Fibroblast of mammary gland (primary cell): Measurements from ENCODE around the gene GLB1L2.

ENCODE experiments used
- DNase-seq: peaks from one replicate; pipeline ENCODE4 v3.0.0-alpha.2; 2010; ENCODE audit warnings: low read depth
- H3K4me3 ChIP-seq: 2 replicates; pipeline ENCODE4 v1.5.1; 2011; ENCODE audit warnings: low read depth, mild to moderate bottlenecking, low read length, moderate library complexity; ENCODE audit not compliant: control insufficient read depth
- TF ChIP-seq, protein P1 (sequence below): conservative IDR thresholded peaks from 2 replicates; pipeline ENCODE4 v1.5.1; 2011; ENCODE audit warnings: low read depth, low read length, inconsistent platforms; ENCODE audit not compliant: control insufficient read depth, insufficient read depth

GLB1L2 gene

DNA sequence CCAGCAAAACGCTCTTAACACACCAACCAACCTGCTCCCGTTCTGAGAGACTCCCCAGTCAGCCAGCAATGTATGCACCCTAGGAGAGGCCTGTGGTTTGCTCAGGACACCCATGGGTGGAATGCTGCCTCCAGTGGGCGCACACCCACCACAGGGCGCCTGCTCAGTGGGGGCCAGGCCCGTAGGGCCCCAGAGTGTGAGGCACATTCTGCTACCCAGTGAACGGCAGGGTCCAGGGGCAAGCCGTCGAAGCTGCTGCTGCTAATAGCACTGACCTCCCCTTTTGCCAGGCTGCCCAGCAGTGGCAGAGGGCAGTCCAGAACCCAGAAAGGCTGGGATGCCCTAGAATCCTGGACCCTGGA, 67.5 kb downstream of the GLB1L2 start:
- DNase-seq = no peak
- TF ChIP-seq, protein P1, sequence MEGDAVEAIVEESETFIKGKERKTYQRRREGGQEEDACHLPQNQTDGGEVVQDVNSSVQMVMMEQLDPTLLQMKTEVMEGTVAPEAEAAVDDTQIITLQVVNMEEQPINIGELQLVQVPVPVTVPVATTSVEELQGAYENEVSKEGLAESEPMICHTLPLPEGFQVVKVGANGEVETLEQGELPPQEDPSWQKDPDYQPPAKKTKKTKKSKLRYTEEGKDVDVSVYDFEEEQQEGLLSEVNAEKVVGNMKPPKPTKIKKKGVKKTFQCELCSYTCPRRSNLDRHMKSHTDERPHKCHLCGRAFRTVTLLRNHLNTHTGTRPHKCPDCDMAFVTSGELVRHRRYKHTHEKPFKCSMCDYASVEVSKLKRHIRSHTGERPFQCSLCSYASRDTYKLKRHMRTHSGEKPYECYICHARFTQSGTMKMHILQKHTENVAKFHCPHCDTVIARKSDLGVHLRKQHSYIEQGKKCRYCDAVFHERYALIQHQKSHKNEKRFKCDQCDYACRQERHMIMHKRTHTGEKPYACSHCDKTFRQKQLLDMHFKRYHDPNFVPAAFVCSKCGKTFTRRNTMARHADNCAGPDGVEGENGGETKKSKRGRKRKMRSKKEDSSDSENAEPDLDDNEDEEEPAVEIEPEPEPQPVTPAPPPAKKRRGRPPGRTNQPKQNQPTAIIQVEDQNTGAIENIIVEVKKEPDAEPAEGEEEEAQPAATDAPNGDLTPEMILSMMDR = no peak
- no peak overlapping the region for H3K4me3 ChIP-seq

DNA sequence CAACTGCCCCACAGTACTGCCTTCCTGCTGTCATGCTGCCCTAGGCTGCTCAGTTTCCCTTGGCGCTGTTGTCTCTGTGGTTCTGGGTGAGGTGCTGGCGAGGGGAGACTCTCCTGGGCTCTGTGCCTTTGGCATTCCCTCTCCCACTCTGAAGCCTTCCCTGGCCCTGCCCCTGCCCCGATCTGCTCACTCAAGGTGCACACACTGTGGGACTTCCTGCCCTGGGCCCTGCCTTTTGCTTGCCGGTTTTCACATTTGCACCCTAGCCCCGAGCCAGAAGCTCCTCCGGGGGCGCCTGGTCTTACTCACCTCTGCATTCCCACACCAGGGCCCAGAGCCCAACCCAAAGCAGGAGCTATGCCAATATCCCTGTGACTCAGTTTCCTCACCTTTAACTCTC, 68.2 kb downstream of the GLB1L2 start:
- DNase-seq = no peak
- TF ChIP-seq, protein P1 = no peak
- no peak overlapping the region for H3K4me3 ChIP-seq

DNA sequence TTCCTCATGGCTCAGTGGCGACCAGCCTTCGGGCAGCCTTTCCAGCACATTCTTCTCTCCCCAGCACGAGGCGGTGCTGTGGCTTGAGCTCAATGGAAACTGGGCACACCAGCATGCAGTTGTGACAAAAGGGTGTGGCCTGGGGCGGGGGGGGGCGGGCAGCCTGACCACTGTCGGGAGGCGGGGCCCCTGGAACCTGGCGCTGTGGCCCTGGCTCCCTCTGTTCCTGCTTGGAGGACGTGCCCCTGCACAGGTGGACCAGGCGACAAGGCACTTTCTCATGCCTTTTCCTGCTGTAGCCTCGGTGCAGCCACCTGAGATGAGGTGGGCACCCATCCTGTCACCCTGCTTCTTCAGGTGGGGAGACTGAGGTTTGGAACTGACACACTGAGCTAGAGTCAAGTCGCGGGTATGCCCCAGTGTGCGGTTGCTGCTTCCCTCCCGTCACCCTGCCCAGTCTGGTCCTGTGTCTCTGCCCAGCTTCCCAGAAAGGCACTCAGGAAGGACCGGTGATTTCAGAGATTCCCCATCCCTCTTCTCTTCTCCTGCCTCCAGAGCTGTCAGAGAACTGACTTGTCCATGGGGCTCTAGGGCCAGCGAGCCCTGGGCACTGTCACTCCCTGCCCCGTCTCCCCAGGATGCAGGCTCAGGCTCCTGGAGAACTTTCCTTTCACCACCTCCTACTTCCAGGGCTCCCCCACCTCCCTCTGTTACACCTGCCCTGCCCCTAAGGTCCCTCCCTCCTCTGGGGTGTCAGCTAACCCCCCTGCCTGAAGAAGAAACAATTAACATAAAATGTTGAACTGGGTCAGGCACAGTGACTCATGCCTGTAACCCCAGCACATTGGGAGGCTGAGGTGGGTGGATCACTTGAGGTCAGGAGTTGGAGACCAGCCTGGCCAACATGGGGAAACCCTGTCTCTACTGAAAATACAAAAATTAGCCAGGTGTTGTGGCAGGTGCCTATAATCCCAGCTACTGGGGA, 70.3 kb downstream of the GLB1L2 start:
- TF ChIP-seq, protein P1 = no peak
- no peak overlapping the region for H3K4me3 ChIP-seq
- no peak for DNase-seq

DNA sequence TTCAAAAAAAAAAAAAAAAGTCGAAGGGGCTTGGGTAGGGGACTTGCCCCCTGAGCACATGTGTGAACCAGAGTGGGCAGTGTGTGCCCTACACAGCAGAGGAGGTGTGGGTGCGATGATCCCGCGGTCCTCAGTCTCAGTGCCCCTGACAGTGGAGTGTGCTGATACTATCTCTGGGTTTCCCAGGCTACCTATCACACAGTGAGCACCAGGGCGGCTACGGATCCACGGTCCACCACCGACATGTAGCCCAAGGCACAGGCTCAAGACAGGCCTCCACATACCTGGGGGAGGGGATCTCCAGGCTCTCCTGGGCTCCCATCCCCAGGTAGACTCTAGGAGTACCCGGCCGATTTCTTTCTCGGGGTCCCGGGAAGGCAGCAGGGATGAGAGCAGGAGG, 71.1 kb downstream of the GLB1L2 start:
- no peak overlapping the region for H3K4me3 ChIP-seq
- DNase-seq = no peak
- TF ChIP-seq, protein P1 = no peak

DNA sequence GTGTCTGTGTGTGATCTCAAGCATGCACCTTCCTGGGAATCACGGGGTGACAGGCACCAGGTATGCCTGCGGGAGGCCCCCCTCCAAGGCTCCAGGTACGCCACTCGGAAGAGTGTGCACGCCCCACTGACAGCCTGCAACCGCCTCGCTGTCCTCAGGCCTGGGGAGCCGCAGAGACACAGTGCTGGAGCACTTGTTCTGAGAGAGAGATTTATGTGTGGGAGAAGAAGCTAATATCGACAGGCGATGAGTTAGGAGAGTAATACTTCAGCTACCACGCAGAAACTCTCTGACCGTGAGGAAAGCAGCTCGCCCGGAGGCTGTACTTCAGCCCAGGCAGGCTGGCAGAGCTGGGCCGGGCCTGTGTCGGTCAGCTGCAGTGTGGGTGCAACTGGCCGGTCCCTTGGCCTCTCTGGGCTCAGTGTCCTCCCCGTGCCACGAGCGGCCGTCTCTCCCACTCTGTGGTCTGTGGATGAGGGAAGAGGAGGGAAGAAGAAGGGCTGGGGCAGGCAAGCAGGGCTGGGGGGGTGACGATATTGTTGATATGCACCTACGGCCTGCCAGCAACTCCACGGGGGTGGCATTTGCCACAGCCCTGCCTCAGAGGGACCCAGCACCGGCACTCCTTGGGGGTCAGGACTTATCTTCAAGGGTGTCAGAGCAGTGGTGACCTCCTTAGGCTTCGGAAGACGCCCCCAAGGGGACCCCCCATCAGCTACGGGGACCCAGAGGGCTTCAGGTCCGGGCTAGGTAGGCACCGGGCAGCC, 73.0 kb downstream of the GLB1L2 start:
- no peak for DNase-seq

DNA sequence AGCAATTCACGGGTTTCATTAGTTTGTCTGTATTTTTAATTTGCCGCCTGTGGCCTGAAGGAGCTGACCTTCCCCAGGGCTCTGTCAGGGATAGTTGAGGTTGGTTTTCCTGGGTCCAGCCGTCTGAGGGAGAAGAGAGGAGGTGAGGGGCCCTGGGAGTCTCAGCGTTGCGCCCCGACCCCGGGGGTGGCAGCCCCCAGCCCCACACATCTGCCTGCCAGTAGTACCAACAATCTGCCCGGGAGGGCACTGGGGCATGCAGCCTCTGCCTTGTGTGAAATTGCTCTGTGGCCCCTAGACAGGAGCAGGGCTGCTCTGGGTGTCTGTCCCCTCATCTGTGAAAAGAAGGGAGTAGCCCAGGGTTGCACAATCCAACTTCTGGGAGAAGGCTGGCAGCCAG, 73.6 kb downstream of the GLB1L2 start:
- no peak for DNase-seq
- no peak overlapping the region for H3K4me3 ChIP-seq

More for the DNA sequence above, 73.0 kb downstream of the GLB1L2 start:
- TF ChIP-seq, protein P1 = no peak
- no peak overlapping the region for H3K4me3 ChIP-seq

More for the DNA sequence above, 73.6 kb downstream of the GLB1L2 start:
- TF ChIP-seq, protein P1 = no peak
